H1 (cell line): Measurements from ENCODE around the gene LDLRAD1. TPM values are rescaled to one million over a fixed set of nuclear protein-coding genes. Genes with fewer than 3 reads are reported as not detected.

Source experiments
- CTCF ChIA-PET: fragments of 300-600 bp; sonication (Branson Sonifier 250); formaldehyde crosslinking; loops from one replicate; lab custom pipeline; 2021; ENCODE audit not compliant: partially characterized antibody; lab: Charles Lee
- POLR2A ChIA-PET: fragments of 300-600 bp; sonication (Branson Sonifier 250); formaldehyde crosslinking; loops from one replicate; lab custom pipeline; 2021; ENCODE audit warnings: inconsistent platforms; ENCODE audit not compliant: partially characterized antibody; lab: Charles Lee
- DNase-seq, 2 experiments: peaks; one replicate each; pipeline versions ENCODE4 v3.0.0 to v3.0.0-alpha.2; 2010 to 2022; ENCODE audit warnings: low spot score in 2 of 2, low read depth in 1 of 2, mixed read lengths in 1 of 2
- FAIRE-seq: peaks from 2 replicates; lab custom pipeline; 2011; peaks lifted over from hg19 to GRCh38; lab: Jason Lieb, UNC
- H2AFZ ChIP-seq: 2 replicates; pipeline ENCODE4 v1.8.1; 2012; ENCODE audit warnings: low read length, inconsistent platforms
- H2AK5ac ChIP-seq: 2 replicates; pipeline ENCODE4 v1.6.1; 2013; ENCODE audit warnings: low read depth, low read length
- H2BK120ac ChIP-seq: replicated peaks from 2 replicates; pipeline ENCODE3; 2013; ENCODE audit warnings: low read depth, low read length, inconsistent platforms
- H2BK12ac ChIP-seq: 2 replicates; pipeline ENCODE4 v1.6.1; 2013; ENCODE audit warnings: low read depth, low read length
- H2BK15ac ChIP-seq: 2 replicates; pipeline ENCODE4 v1.6.1; 2013; ENCODE audit warnings: low read length
- H2BK20ac ChIP-seq: 2 replicates; pipeline ENCODE4 v1.6.1; 2013; ENCODE audit warnings: low read length
- H2BK5ac ChIP-seq: 2 replicates; pipeline ENCODE4 v1.6.1; 2013; ENCODE audit warnings: low read depth, low read length
- H3K14ac ChIP-seq: 2 replicates; pipeline ENCODE4 v1.6.1; 2013; ENCODE audit warnings: inconsistent platforms; ENCODE audit not compliant: insufficient read length
- H3K18ac ChIP-seq: 2 replicates; pipeline ENCODE4 v1.6.1; 2013; ENCODE audit warnings: low read length; ENCODE audit errors: extremely low read depth
- H3K23ac ChIP-seq: 2 replicates; pipeline ENCODE4 v1.6.1; 2013; ENCODE audit warnings: inconsistent platforms; ENCODE audit not compliant: insufficient read length
- H3K23me2 ChIP-seq: 2 replicates; pipeline ENCODE4 v1.6.1; 2013; ENCODE audit warnings: low read depth, low read length
- H3K27ac ChIP-seq: 2 replicates; pipeline ENCODE4 v1.6.1; 2011; ENCODE audit warnings: low read depth, low read length, inconsistent platforms
- H3K27me3 ChIP-seq, 4 experiments: replicated peaks in 1 of 4; 1 replicate in 1 of 4; 2 replicates in 3 of 4; pipeline versions ENCODE4 v1.6.1 to v1.8.1; 2011 to 2013; ENCODE audit warnings: low read length in 3 of 4, mild to moderate bottlenecking in 3 of 4, inconsistent platforms in 2 of 4, mixed read lengths in 2 of 4, moderate library complexity in 1 of 4; ENCODE audit not compliant: control insufficient read depth in 3 of 4, insufficient read depth in 3 of 4; ENCODE audit errors: extremely low read depth in 1 of 4
- H3K36me3 ChIP-seq, 4 experiments: 2 replicates each; pipeline versions ENCODE4 v1.6.1 to v1.8.1; 2011 to 2013; ENCODE audit warnings: mild to moderate bottlenecking in 4 of 4, low read length in 3 of 4, moderate library complexity in 2 of 4, control low read depth in 1 of 4, inconsistent platforms in 1 of 4; ENCODE audit not compliant: insufficient read depth in 4 of 4, control insufficient read depth in 2 of 4
- H3K4ac ChIP-seq: replicated peaks from 2 replicates; pipeline ENCODE3; 2013; ENCODE audit warnings: low read length, low read depth, mixed read lengths, inconsistent platforms; ENCODE audit not compliant: insufficient read length
- H3K4me1 ChIP-seq, 4 experiments: replicated peaks in 1 of 4; 1 replicate in 1 of 4; 2 replicates in 3 of 4; pipeline versions ENCODE4 v1.6.1 to v1.8.1; 2011 to 2013; ENCODE audit warnings: low read length in 3 of 4, inconsistent platforms in 2 of 4, mixed read lengths in 1 of 4; ENCODE audit not compliant: insufficient read depth in 4 of 4, control insufficient read depth in 3 of 4
- H3K4me2 ChIP-seq, 2 experiments: 2 replicates each; pipeline versions ENCODE4 v1.6.1 to v1.8.1; 2011 to 2013; ENCODE audit warnings: low read depth in 2 of 2, low read length in 2 of 2, control low read depth in 1 of 2, inconsistent platforms in 1 of 2, mild to moderate bottlenecking in 1 of 2; ENCODE audit not compliant: insufficient read depth in 1 of 2
- H3K4me3 ChIP-seq, 4 experiments: fragments of 200-600, 300-600 bp in 1 of 4; sonication (generic), shearing (Covaris generic), sonication (Bioruptor Twin) in 1 of 4; 2 replicates each; pipeline versions ENCODE4 v1.5.1 to v1.8.1; 2011 to 2016; ENCODE audit warnings: low read length in 4 of 4, low read depth in 3 of 4, control low read depth in 2 of 4, inconsistent platforms in 2 of 4, mild to moderate bottlenecking in 2 of 4, mixed read lengths in 1 of 4, moderate library complexity in 1 of 4; ENCODE audit not compliant: insufficient read depth in 2 of 4; ENCODE audit errors: extremely low read depth in 1 of 4
- H3K56ac ChIP-seq: replicated peaks from 2 replicates; pipeline ENCODE3; 2013; ENCODE audit warnings: low read depth, mild to moderate bottlenecking, mixed read lengths, low read length, inconsistent platforms; ENCODE audit not compliant: insufficient read length
- H3K79me1 ChIP-seq: 2 replicates; pipeline ENCODE4 v1.6.1; 2013; ENCODE audit warnings: low read depth, low read length, control low read depth
- H3K79me2 ChIP-seq, 2 experiments: 2 replicates each; pipeline versions ENCODE4 v1.6.1 to v1.8.1; 2012 to 2013; ENCODE audit warnings: low read length in 2 of 2, mild to moderate bottlenecking in 2 of 2, inconsistent platforms in 1 of 2; ENCODE audit not compliant: insufficient read depth in 2 of 2, control insufficient read depth in 1 of 2
- H3K9ac ChIP-seq, 4 experiments: replicated peaks in 1 of 4; 1 replicate in 1 of 4; 2 replicates in 3 of 4; pipeline versions ENCODE4 v1.6.1 to v1.8.1; 2011 to 2013; ENCODE audit warnings: low read depth in 3 of 4, low read length in 3 of 4, control low read depth in 2 of 4, mild to moderate bottlenecking in 2 of 4, moderate library complexity in 2 of 4, inconsistent platforms in 1 of 4; ENCODE audit errors: extremely low read depth in 1 of 4
- H3K9me3 ChIP-seq, 2 experiments: 2 replicates each; pipeline versions ENCODE4 v1.6.1 to v1.8.1; 2012 to 2013; ENCODE audit warnings: mild to moderate bottlenecking in 2 of 2, moderate library complexity in 2 of 2, control low read depth in 1 of 2, inconsistent platforms in 1 of 2, low read depth in 1 of 2, low read length in 1 of 2, mixed read lengths in 1 of 2; ENCODE audit not compliant: insufficient read depth in 2 of 2
- H4K20me1 ChIP-seq, 2 experiments: replicated peaks in 1 of 2; 2 replicates each; pipeline versions ENCODE3 to v1.8.1; 2011 to 2013; ENCODE audit warnings: inconsistent platforms in 2 of 2, low read length in 2 of 2, mild to moderate bottlenecking in 1 of 2; ENCODE audit not compliant: insufficient read depth in 2 of 2, control insufficient read depth in 1 of 2
- H4K5ac ChIP-seq: 2 replicates; pipeline ENCODE4 v1.6.1; 2013; ENCODE audit warnings: low read length, low read depth, mixed read lengths, inconsistent platforms; ENCODE audit not compliant: insufficient read length
- H4K8ac ChIP-seq: 2 replicates; pipeline ENCODE4 v1.8.0; 2013; ENCODE audit warnings: mild to moderate bottlenecking, moderate library complexity, low read length, inconsistent platforms; ENCODE audit not compliant: insufficient read depth; ENCODE audit errors: extremely low read depth
- H4K91ac ChIP-seq: replicated peaks from 2 replicates; pipeline ENCODE3; 2013; ENCODE audit warnings: low read length, mixed read lengths, inconsistent platforms; ENCODE audit not compliant: insufficient read length
- CBX8 ChIP-seq: fragments of 300-800, 300-1000 bp; sonication (generic); IDR thresholded peaks from 2 replicates; pipeline ENCODE4 v1.7.1; 2016; ENCODE audit warnings: low read depth, low read length, borderline replicate concordance
- CEBPB ChIP-seq: IDR thresholded peaks from 2 replicates; pipeline ENCODE4 v1.6.1; 2012; ENCODE audit warnings: low read depth, low read length
- GABPA ChIP-seq: IDR thresholded peaks from 2 replicates; pipeline ENCODE4 v1.6.1; 2011; ENCODE audit warnings: mild to moderate bottlenecking, low read length, moderate library complexity, borderline replicate concordance; ENCODE audit not compliant: insufficient read depth
- POLR2A ChIP-seq, 2 experiments: IDR thresholded peaks; 1 replicate in 1 of 2; 2 replicates in 1 of 2; pipeline ENCODE4 v1.6.1; 2011; ENCODE audit warnings: low read depth in 2 of 2, low read length in 2 of 2, mild to moderate bottlenecking in 2 of 2; ENCODE audit errors: control extremely low read depth in 1 of 2
- WGBS, 2 experiments: shearing (Covaris generic) in 1 of 2; methylation state at CpG; one replicate each; pipeline versions ENCODE4 v1.1.6 to v1.1.7; 2013 to 2015; ENCODE audit warnings: low lambda C conversion rate in 2 of 2, mixed read lengths in 2 of 2, inconsistent platforms in 1 of 2, low coverage in 1 of 2, missing lambda C conversion rate in 1 of 2; ENCODE audit not compliant: insufficient replicate concordance in 2 of 2, insufficient coverage in 1 of 2, insufficient read length in 1 of 2; ENCODE audit errors: extremely low coverage in 1 of 2, missing lambda C conversion rate in 1 of 2; 5-methylcytosine and 5-hydroxymethylcytosine counted together
- polyA plus RNA-seq, 7 experiments: library from polyadenylated mRNA; depleted of rRNA in 3 of 7; stranded (reverse) in 5 of 7; unstranded in 2 of 7; fragments of >200 nt in 5 of 7; fragments of 200-250 nt in 2 of 7; gene quantifications; 1 replicate in 5 of 7; 2 replicates in 1 of 7; 4 replicates in 1 of 7; pipeline versions ENCODE4 v1.2.1 to v1.2.3, GENCODE V29; 2011 to 2013; ENCODE audit warnings: missing spikeins in 2 of 7, mixed read lengths in 2 of 7
- total RNA-seq: library from RNA; stranded (reverse); fragmentation: NEBNext Ultra II Directional; extraction: Animal tissue kit (Norgen Biotek cat#: 25700); gene quantifications from 2 replicates; pipeline ENCODE4 v1.2.1, GENCODE V29; 2021
- TF ChIP-seq, protein P1 (sequence below): IDR thresholded peaks from 2 replicates; pipeline ENCODE4 v1.6.1; 2012; ENCODE audit warnings: inconsistent platforms

Gene LDLRAD1
- total and polyA plus RNA-seq, 2 of the 8 experiments (the other 6 are each of a cell fraction or from before 2014, with no cell fraction given): not detected

DNA sequence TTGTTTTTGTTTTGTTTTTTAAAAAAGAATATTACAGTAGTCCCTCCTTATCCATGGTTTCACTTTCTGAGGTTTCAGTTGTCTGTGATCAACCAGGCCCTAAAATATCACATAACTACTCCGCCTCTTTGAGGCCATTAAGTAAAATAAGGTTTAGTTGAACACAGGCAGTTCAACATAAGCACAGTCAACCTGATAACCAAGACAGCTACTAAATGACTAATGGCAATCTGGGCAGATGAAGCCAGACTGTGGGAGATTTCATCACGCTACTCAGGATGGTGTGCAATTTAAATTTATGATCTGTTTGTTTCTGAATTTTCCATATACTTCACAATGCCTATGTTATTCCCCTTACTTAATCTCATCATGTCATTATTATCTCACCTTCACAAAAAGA lies 30.1 kb downstream of the LDLRAD1 start:
- Histone ChIP-seq H3K27ac (no peak overlapping the region), H3K9me3 (peaks cover 0 to 3% of the 10 kb centered on the region in 2 experiments; a peak in 1 of 4 replicates), H3K4me1 (no peaks in the 10 kb centered on the region; a peak in 1 of 7 replicates), H3K4me3 (no peak overlapping the region), H4K20me1 (no peaks in the 10 kb centered on the region), H3K9ac (no peak overlapping the region), H4K91ac (no peak overlapping the region), H3K4ac (no peak overlapping the region), H2BK15ac (no peak overlapping the region), H3K4me2 (no peak overlapping the region), H3K23ac (no peak overlapping the region), H3K14ac (no peak overlapping the region), H3K23me2 (no peaks in the 10 kb centered on the region), H2BK20ac (no peak overlapping the region), H3K79me1 (no peaks in the 10 kb centered on the region), H2AFZ (no peak overlapping the region), H2BK5ac (no peak overlapping the region), H2BK120ac (no peak overlapping the region), H3K27me3 (no peaks in the 10 kb centered on the region), H2AK5ac (no peak overlapping the region), H4K5ac (no peak overlapping the region), H2BK12ac (no peak overlapping the region), H3K79me2 (no peaks in the 10 kb centered on the region), H3K18ac (no peak overlapping the region), H4K8ac (no peak overlapping the region), H3K56ac (no peak overlapping the region), H3K36me3 (no peaks in the 10 kb centered on the region)
- CTCF ChIA-PET: no interaction called here
- POLR2A ChIA-PET: no interaction called here
- DNase-seq: no peak
- no peak for FAIRE-seq
- 83% methylated on average over 2 of the region's 2 CpGs; no CpG with 5 or more reads in 1 of the 2 experiments for WGBS, 2 experiments
- TF ChIP-seq GABPA (no peak), POLR2A (IDR thresholded peaks at IDR 0.05; ENCODE audit: control extremely low read depth in 1 of 2, low read depth in 2 of 2, low read length in 2 of 2) (no peak), CEBPB (no peak), CBX8 (no peak)
- TF ChIP-seq, protein P1, sequence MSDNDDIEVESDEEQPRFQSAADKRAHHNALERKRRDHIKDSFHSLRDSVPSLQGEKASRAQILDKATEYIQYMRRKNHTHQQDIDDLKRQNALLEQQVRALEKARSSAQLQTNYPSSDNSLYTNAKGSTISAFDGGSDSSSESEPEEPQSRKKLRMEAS: no peak
